ENCODE measurements around the gene CRKL. TPM values are rescaled to one million over a fixed set of nuclear protein-coding genes. Genes with fewer than 3 reads are reported as not detected.

The CRKL gene
- total RNA-seq, 1 experiment from 2014 or later, result 106 TPM

GRCh38 chr22:21001601-21002325, 84.6 kb downstream of the CRKL start, which contains the start of gene THAP7:
Gene THAP7 (minus strand): TSS chr22:21002118. CDS start chr22:21001911, 207 bp downstream.
- Mint-ChIP-seq H3K4me1 (peaks cover 11 to 17% of the 10 kb centered on the region in 2 experiments), H3K27me3 (ENCODE audit: low read depth) (no peaks in the 10 kb centered on the region), H3K9me3 (no peaks in the 10 kb centered on the region), H3K27ac (peak within 1 kb of the TSS; percentile 92 to 96 (median 94)), H3K4me3 (peak within 1 kb of the TSS; percentile 88 to 92), H3K36me3 (ENCODE audit: insufficient read depth in 1 of 3, low read depth in 3 of 3) (peaks cover 0 to 6% (median 0%) of the 10 kb centered on the region in 3 experiments; a peak in 3 of 7 replicates)
- Histone ChIP-seq H4K91ac (ENCODE audit: insufficient read length, low read depth, low read length) (no peak within 1 kb of the TSS), H2AK5ac (ENCODE audit: insufficient read length, low read length) (no peak within 1 kb of the TSS), H3K56ac (ENCODE audit: insufficient read length, low read depth, low read length) (no peak within 1 kb of the TSS), H3K14ac (ENCODE audit: insufficient read depth, low read length) (peak within 1 kb of the TSS; percentile 69), H3T11ph (ENCODE audit: low read length) (no peak within 1 kb of the TSS), H3K27me3 (ENCODE audit: insufficient read depth, low read length) (no peaks in the 10 kb centered on the region), H3K79me1 (ENCODE audit: insufficient read depth, low read depth, low read length, poor library complexity, severe bottlenecking) (no peaks in the 10 kb centered on the region), H3K4ac (ENCODE audit: low read depth, low read length) (no peak within 1 kb of the TSS), H3K4me2 (ENCODE audit: insufficient read depth, insufficient read length, low read length) (peak within 1 kb of the TSS; percentile 57), H4K20me1 (ENCODE audit: control insufficient read depth, insufficient read depth, insufficient read length) (no peaks in the 10 kb centered on the region), H3K9ac (ENCODE audit: extremely low read depth, insufficient read length, low read length) (peak within 1 kb of the TSS; percentile 82), H3K27ac (ENCODE audit: insufficient read length, low read depth, low read length) (no peak within 1 kb of the TSS), H2BK15ac (ENCODE audit: low read depth, low read length) (no peak within 1 kb of the TSS), H4K5ac (ENCODE audit: insufficient read length, low read depth, low read length) (no peak within 1 kb of the TSS), H2BK12ac (ENCODE audit: insufficient read length, low read depth, low read length) (no peak within 1 kb of the TSS), H3K23ac (ENCODE audit: insufficient read length, low read depth, low read length) (no peak within 1 kb of the TSS), H2AFZ (ENCODE audit: low read length) (no peak within 1 kb of the TSS), H2BK5ac (ENCODE audit: insufficient read length, low read length) (no peak within 1 kb of the TSS), H2BK20ac (ENCODE audit: low read depth, low read length, poor library complexity, severe bottlenecking) (no peak within 1 kb of the TSS), H3K18ac (ENCODE audit: insufficient read length, low read depth, low read length) (peak within 1 kb of the TSS; percentile 13), H2BK120ac (ENCODE audit: low read depth, low read length, poor library complexity, severe bottlenecking) (no peak within 1 kb of the TSS), H3K23me2 (ENCODE audit: insufficient read length, low read depth, low read length, poor library complexity, severe bottlenecking) (peaks cover 11% of the 10 kb centered on the region), H4K8ac (replicated peaks; ENCODE audit: insufficient read length, low read depth, low read length) (no peak within 1 kb of the TSS), H3K4me1 (ENCODE audit: insufficient read depth, low read length) (no peaks in the 10 kb centered on the region; the same call in 1 of the 2 replicates), H3K9me3 (ENCODE audit: control insufficient read depth, low read depth, low read length) (no peaks in the 10 kb centered on the region), H3K79me2 (ENCODE audit: insufficient read depth, low read length) (no peaks in the 10 kb centered on the region)
- TF ChIP-seq CTCF (conservative IDR thresholded peaks at IDR 0.05), result no peak
- DNase-seq, result peak; percentile 95
- no CpG with 5 or more reads among the region's 83 CpGs for WGBS (ENCODE audit: extremely low coverage, insufficient read length, low lambda C conversion rate)

Other genes starting within 250 kb of the CRKL start
- not detected in 2 replicates for gene SERPIND1, start 143.3 kb upstream of the CRKL start, total RNA-seq (2021)
- 58.5 and 65.8 TPM in 2 replicates for gene PI4KA, start 58.6 kb upstream of the CRKL start, total RNA-seq (2021)
- gene SNAP29, start 58.4 kb upstream of the CRKL start, total RNA-seq (2021), result 15.6 and 17.9 TPM in 2 replicates
- gene AIFM3, start 49.8 kb downstream of the CRKL start, total RNA-seq (2021), result 1.9 and 2.3 TPM in 2 replicates
- 40.0 and 47.0 TPM in 2 replicates for gene LZTR1, start 64.9 kb downstream of the CRKL start, total RNA-seq (2021)
- gene THAP7, start 84.7 kb downstream of the CRKL start, total RNA-seq (2021), result 23.3 and 24.6 TPM in 2 replicates
- gene P2RX6, start 97.8 kb downstream of the CRKL start, total RNA-seq (2021), result not detected in 2 replicates
- gene SLC7A4, start 115.2 kb downstream of the CRKL start, total RNA-seq (2021), result 0.09 and 0.22 TPM in 2 replicates
- gene LRRC74B, start 128.5 kb downstream of the CRKL start, total RNA-seq (2021), result not detected in 2 replicates